Right cardiac atrium (tissue), 5 donors: ENCODE results near the gene SCARB2. TPM values are rescaled to one million over a fixed set of nuclear protein-coding genes. Genes with fewer than 3 reads are reported as not detected.
A peak's percentile ranks its signal among the peaks of the same experiment; 100 is the strongest.

ENCODE experiments used
- ATAC-seq, 2 donors: fragments of 200-7000 bp; cut with Tn5 transposase; one replicate each; pipeline versions ENCODE4 v1.8.0 to v1.9.1; 2020; ENCODE audit warnings: moderate library complexity in 2 of 2, mild to moderate bottlenecking in 1 of 2
- DNase-seq, 3 donors: peaks; one replicate each; pipeline ENCODE4 v3.0.0-alpha.2; 2020
- H3K27ac ChIP-seq: one replicate; pipeline ENCODE4 v1.5.1; 2013; ENCODE audit warnings: mild to moderate bottlenecking, low read length, control low read depth, moderate library complexity
- H3K27me3 ChIP-seq: one replicate; pipeline ENCODE4 v1.6.1; 2013; ENCODE audit not compliant: control insufficient read depth, insufficient read depth
- H3K4me1 ChIP-seq: one replicate; pipeline ENCODE4 v1.6.1; 2013; ENCODE audit warnings: low read length; ENCODE audit not compliant: control insufficient read depth, insufficient read depth
- H3K4me3 ChIP-seq: one replicate; pipeline ENCODE4 v1.5.1; 2013; ENCODE audit warnings: low read length, control low read depth
- H3K9me3 ChIP-seq: one replicate; pipeline ENCODE4 v1.6.1; 2013; ENCODE audit warnings: low read length; ENCODE audit not compliant: control insufficient read depth
- WGBS: extraction: QIAGEN DNeasy Blood & Tissue Kit; methylation state at CpG from one replicate; pipeline ENCODE4 v1.1.7; 2013; 5-methylcytosine and 5-hydroxymethylcytosine counted together
- intact Hi-C, 4 donors: fragments of 100-400 bp; cut with DNase I; formaldehyde crosslinking; loops; one replicate each; pipeline versions ENCODE4 v1.11.0 to v1.14.0; 2022 to 2023
- polyA plus RNA-seq: library from polyadenylated mRNA; stranded (reverse); fragments of 200-250 nt; gene quantifications from one replicate; pipeline ENCODE4 v1.2.3, GENCODE V29; 2013
- total RNA-seq, 4 donors: library from RNA; stranded (reverse); fragmentation: NEBNext Ultra II Directional; extraction: Animal tissue kit (Norgen Biotek cat#: 25700); gene quantifications; one replicate each; pipeline ENCODE4 v1.2.1, GENCODE V29; 2021
- donor health status: healthy with polysubstance abuse.
- donor health status: DM: no; HTN: yes; CAD: no.
- donor health status: DM: no; HTN: no; CAD: no.
- donor health status: DM: no; HTN: yes; CAD: no; lungs with severe emphysema.
- donor health status: DM: yes; HTN: yes; CAD: no.

SCARB2 gene
- total and polyA plus RNA-seq, 5 donors: 78.2 to 139 (median 103) TPM

GRCh38 chr4:76148142-76148865, 65.3 kb downstream of the SCARB2 start, which contains the start of gene NUP54:
Gene NUP54 (minus strand): TSS chr4:76148397. CDS start chr4:76148374, 23 bp downstream.
- under 1% methylated on average over 47 of the region's 47 CpGs for WGBS
- ATAC-seq (peak; percentile 99 to 100), DNase-seq (peak; percentile 95 to 97 (median 97))
- H3K27me3 ChIP-seq: no peaks in the 10 kb centered on the region
- intact Hi-C loops: loop anchor here in 1 of 4 donors (2.0 kb wide), 1 partner anchor 64 kb away; the partner anchor contains the start of gene SCARB2
- no peaks in the 10 kb centered on the region for H3K4me1 ChIP-seq
- no peaks in the 10 kb centered on the region for H3K9me3 ChIP-seq
- H3K4me3 ChIP-seq: peak within 1 kb of the TSS; percentile 85
- H3K27ac ChIP-seq: peak within 1 kb of the TSS; percentile 74

GRCh38 chr4:76147454-76148141, 66.0 kb downstream of the SCARB2 start:
- Histone ChIP-seq H3K4me1 (no peaks in the 10 kb centered on the region), H3K27ac (peak overlapping the region; percentile 74), H3K27me3 (no peaks in the 10 kb centered on the region), H3K4me3 (peak overlapping the region; percentile 85), H3K9me3 (no peaks in the 10 kb centered on the region)
- intact Hi-C loops: loop anchor here in 1 of 4 donors (2.0 kb wide), 1 partner anchor 65 kb away; the partner anchor contains the start of gene SCARB2
- WGBS: under 1% methylated on average over 31 of the region's 31 CpGs
- DNase-seq (peak; percentile 56 to 77 (median 73)), ATAC-seq (peak; percentile 77 to 86)

- Histone ChIP-seq H3K4me1 (no peaks in the 10 kb centered on the region), H3K27me3 (no peaks in the 10 kb centered on the region), H3K4me3 (no peak overlapping the region), H3K27ac (no peak overlapping the region), H3K9me3 (no peaks in the 10 kb centered on the region)
- intact Hi-C loops: no loop called here
- ATAC-seq (no peak), DNase-seq (no peak)
These were observed 69.1 kb downstream of the SCARB2 start for GRCh38 chr4:76144546-76144945.

- Histone ChIP-seq H3K4me1 (no peaks in the 10 kb centered on the region), H3K4me3 (no peak overlapping the region), H3K9me3 (no peaks in the 10 kb centered on the region), H3K27me3 (no peaks in the 10 kb centered on the region), H3K27ac (no peak overlapping the region)
- no peak for ATAC-seq
- 92% methylated on average over 3 of the region's 3 CpGs for WGBS
- intact Hi-C loops: no loop called here
- DNase-seq: no peak
These were observed 72.4 kb downstream of the SCARB2 start for GRCh38 chr4:76141241-76141640.

GRCh38 chr4:76127754-76128153, 85.9 kb downstream of the SCARB2 start:
- no peak overlapping the region for H3K27ac ChIP-seq
- H3K4me1 ChIP-seq: no peaks in the 10 kb centered on the region
- ATAC-seq: no peak
- DNase-seq: no peak
- H3K27me3 ChIP-seq: no peaks in the 10 kb centered on the region
- H3K4me3 ChIP-seq: no peak overlapping the region
- no peaks in the 10 kb centered on the region for H3K9me3 ChIP-seq
- 95% methylated on average over 3 of the region's 3 CpGs for WGBS
- intact Hi-C loops: no loop called here

GRCh38 chr4:76125816-76126215, 87.8 kb downstream of the SCARB2 start:
- no peak for DNase-seq
- no peak overlapping the region for H3K27ac ChIP-seq
- H3K4me1 ChIP-seq: no peaks in the 10 kb centered on the region
- ATAC-seq: no peak
- intact Hi-C loops: no loop called here
- H3K27me3 ChIP-seq: no peaks in the 10 kb centered on the region
- H3K9me3 ChIP-seq: no peaks in the 10 kb centered on the region
- no peak overlapping the region for H3K4me3 ChIP-seq

GRCh38 chr4:76120199-76120598, 93.4 kb downstream of the SCARB2 start:
- 94% methylated on average over 4 of the region's 4 CpGs for WGBS
- intact Hi-C loops: no loop called here
- no peaks in the 10 kb centered on the region for H3K9me3 ChIP-seq
- H3K4me3 ChIP-seq: no peak overlapping the region
- DNase-seq (no peak), ATAC-seq (no peak)
- H3K4me1 ChIP-seq: no peaks in the 10 kb centered on the region
- no peak overlapping the region for H3K27ac ChIP-seq
- no peaks in the 10 kb centered on the region for H3K27me3 ChIP-seq

GRCh38 chr4:76117536-76117935, 96.1 kb downstream of the SCARB2 start:
- H3K4me3 ChIP-seq: no peak overlapping the region
- no peaks in the 10 kb centered on the region for H3K27me3 ChIP-seq
- 97% methylated on average over 5 of the region's 5 CpGs for WGBS
- H3K9me3 ChIP-seq: no peaks in the 10 kb centered on the region
- no peak overlapping the region for H3K27ac ChIP-seq
- intact Hi-C loops: no loop called here
- no peak for ATAC-seq
- DNase-seq: no peak
- H3K4me1 ChIP-seq: no peaks in the 10 kb centered on the region

- no peak for DNase-seq
- Histone ChIP-seq H3K27me3 (no peaks in the 10 kb centered on the region), H3K4me3 (no peak overlapping the region), H3K9me3 (no peaks in the 10 kb centered on the region), H3K27ac (no peak overlapping the region), H3K4me1 (no peaks in the 10 kb centered on the region)
- intact Hi-C loops: no loop called here
- 93% methylated on average over 1 of the region's 1 CpG for WGBS
- ATAC-seq: no peak
These were observed 96.8 kb downstream of the SCARB2 start for GRCh38 chr4:76116821-76117220.
